Activated B cell treated with CpG ODN at 0.5 μM for 24 hours (primary cell): ENCODE data around the gene NT5DC3. TPM values are rescaled to one million over a fixed set of nuclear protein-coding genes. Genes with fewer than 3 reads are reported as not detected.

ENCODE experiments used
- ATAC-seq: fragments of 200-7000 bp; cut with Tn5 transposase; one replicate; pipeline ENCODE4 v1.10.0; 2021; ENCODE audit warnings: low read depth, mild to moderate bottlenecking, moderate library complexity
- CTCF ChIA-PET: fragments of 350-600 bp; sonication (Branson Sonifier 250); formaldehyde crosslinking; loops from one replicate; lab custom pipeline; 2021; ENCODE audit warnings: antibody characterized with exemption; lab: Charles Lee
- POLR2A ChIA-PET: fragments of 350-600 bp; sonication (Branson Sonifier 250); formaldehyde crosslinking; loops from one replicate; lab custom pipeline; 2021; ENCODE audit warnings: antibody characterized with exemption; lab: Charles Lee
- DNase-seq: peaks from one replicate; pipeline ENCODE4 v3.0.0; 2022
- H3K27ac Mint-ChIP-seq: one replicate; pipeline ENCODE4 v1.8.0; 2020; ENCODE audit warnings: mixed read lengths
- H3K27me3 Mint-ChIP-seq: one replicate; pipeline ENCODE4 v1.8.0; 2021; ENCODE audit warnings: mixed read lengths
- H3K36me3 Mint-ChIP-seq: one replicate; pipeline ENCODE4 v1.8.0; 2021; ENCODE audit warnings: low read depth, mixed read lengths
- H3K4me1 Mint-ChIP-seq: one replicate; pipeline ENCODE4 v1.8.0; 2021; ENCODE audit warnings: mixed read lengths
- H3K4me3 Mint-ChIP-seq: one replicate; pipeline ENCODE4 v1.8.0; 2020; ENCODE audit warnings: mild to moderate bottlenecking, mixed read lengths
- H3K9me3 Mint-ChIP-seq: one replicate; pipeline ENCODE4 v1.8.0; 2020; ENCODE audit warnings: mixed read lengths
- intact Hi-C: fragments of 100-400 bp; cut with micrococcal nuclease; formaldehyde crosslinking; loops from one replicate; pipeline ENCODE4 v1.15.1; 2024
- total RNA-seq: library from RNA; stranded (reverse); gene quantifications from 2 replicates; pipeline ENCODE4 v1.2.3, GENCODE V29; 2022
- TF ChIP-seq, protein P1 (sequence below): fragments of 200-600 bp; IDR thresholded peaks from one replicate; pipeline ENCODE4 v1.8.0; 2022; ENCODE audit warnings: antibody characterized with exemption, mild to moderate bottlenecking

The NT5DC3 gene
- total RNA-seq, 1 donor from 2014 or later, result 11.6 TPM

- ChIA-PET POLR2A (no interaction called here), CTCF (no interaction called here)
- intact Hi-C loops, result no loop called here
- DNase-seq (no peak), ATAC-seq (no peak)
- Mint-ChIP-seq H3K9me3 (peaks cover 3% of the 10 kb centered on the region), H3K36me3 (peaks cover 56% of the 10 kb centered on the region), H3K27ac (no peak overlapping the region), H3K4me1 (peaks cover 4% of the 10 kb centered on the region), H3K27me3 (no peaks in the 10 kb centered on the region), H3K4me3 (no peak overlapping the region)
- TF ChIP-seq, protein P1, sequence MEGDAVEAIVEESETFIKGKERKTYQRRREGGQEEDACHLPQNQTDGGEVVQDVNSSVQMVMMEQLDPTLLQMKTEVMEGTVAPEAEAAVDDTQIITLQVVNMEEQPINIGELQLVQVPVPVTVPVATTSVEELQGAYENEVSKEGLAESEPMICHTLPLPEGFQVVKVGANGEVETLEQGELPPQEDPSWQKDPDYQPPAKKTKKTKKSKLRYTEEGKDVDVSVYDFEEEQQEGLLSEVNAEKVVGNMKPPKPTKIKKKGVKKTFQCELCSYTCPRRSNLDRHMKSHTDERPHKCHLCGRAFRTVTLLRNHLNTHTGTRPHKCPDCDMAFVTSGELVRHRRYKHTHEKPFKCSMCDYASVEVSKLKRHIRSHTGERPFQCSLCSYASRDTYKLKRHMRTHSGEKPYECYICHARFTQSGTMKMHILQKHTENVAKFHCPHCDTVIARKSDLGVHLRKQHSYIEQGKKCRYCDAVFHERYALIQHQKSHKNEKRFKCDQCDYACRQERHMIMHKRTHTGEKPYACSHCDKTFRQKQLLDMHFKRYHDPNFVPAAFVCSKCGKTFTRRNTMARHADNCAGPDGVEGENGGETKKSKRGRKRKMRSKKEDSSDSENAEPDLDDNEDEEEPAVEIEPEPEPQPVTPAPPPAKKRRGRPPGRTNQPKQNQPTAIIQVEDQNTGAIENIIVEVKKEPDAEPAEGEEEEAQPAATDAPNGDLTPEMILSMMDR, result no peak
These were observed 37.2 kb downstream of the NT5DC3 start for GRCh38 chr12:103803847-103804246.

GRCh38 chr12:103802586-103802886 is 38.5 kb downstream of the NT5DC3 start:
- ChIA-PET POLR2A (no interaction called here), CTCF (no interaction called here)
- H3K27me3 Mint-ChIP-seq, result no peaks in the 10 kb centered on the region
- H3K27ac Mint-ChIP-seq, result no peak overlapping the region
- no peak for ATAC-seq
- H3K4me1 Mint-ChIP-seq, result peaks cover 4% of the 10 kb centered on the region
- DNase-seq, result no peak
- intact Hi-C loops, result no loop called here
- peaks cover 58% of the 10 kb centered on the region for H3K36me3 Mint-ChIP-seq
- H3K4me3 Mint-ChIP-seq, result no peak overlapping the region
- TF ChIP-seq, protein P1, result no peak
- H3K9me3 Mint-ChIP-seq, result peaks cover 3% of the 10 kb centered on the region

DNA sequence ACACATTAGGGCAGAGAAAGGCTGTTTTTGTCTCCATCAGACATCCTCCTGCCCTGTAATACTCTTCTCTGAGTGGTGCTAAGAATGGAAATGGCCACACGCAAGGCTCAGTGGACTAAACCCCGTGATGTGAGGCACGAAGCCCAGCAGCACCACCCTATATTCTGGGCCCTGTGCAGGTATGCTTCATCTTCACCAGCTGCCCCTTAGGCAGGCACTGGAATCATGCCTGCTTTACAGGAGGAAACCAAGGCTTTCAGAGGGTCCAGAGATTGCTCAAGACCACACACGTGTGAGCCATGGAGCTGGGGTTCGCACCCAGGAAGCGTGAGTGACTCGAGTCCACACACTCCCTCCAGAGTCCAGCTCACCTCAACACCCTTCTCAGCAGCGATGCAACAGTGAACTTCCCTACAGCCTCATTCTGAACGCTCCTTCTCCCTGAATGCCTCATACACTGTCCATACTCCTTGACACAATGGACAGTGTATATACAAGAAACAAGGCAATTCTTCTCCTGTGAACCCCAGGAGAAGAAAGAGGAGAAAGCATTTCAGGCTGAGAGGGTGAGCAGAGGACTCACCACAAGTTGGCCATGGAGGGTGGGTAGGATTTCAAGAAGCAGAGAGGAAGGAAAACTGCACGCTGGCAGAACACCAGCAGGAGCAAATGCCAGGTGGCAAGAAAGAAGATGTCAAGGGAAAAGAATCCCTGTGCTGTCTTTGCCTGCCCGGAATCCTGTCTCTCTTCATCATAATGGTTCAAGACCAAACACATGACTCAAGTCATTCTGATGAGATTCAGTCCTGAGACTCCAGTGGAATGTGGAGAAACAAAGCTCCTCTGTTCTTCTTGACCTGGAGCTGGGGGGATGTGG is 39.1 kb downstream of the NT5DC3 start:
- Mint-ChIP-seq H3K4me3 (no peak overlapping the region), H3K36me3 (peaks cover 57% of the 10 kb centered on the region), H3K9me3 (peaks cover 3% of the 10 kb centered on the region), H3K4me1 (peaks cover 4% of the 10 kb centered on the region), H3K27me3 (no peaks in the 10 kb centered on the region), H3K27ac (no peak overlapping the region)
- intact Hi-C loops, result no loop called here
- ATAC-seq, result no peak
- DNase-seq, result no peak
- ChIA-PET POLR2A (no interaction called here), CTCF (no interaction called here)
- TF ChIP-seq, protein P1, result no peak

DNA sequence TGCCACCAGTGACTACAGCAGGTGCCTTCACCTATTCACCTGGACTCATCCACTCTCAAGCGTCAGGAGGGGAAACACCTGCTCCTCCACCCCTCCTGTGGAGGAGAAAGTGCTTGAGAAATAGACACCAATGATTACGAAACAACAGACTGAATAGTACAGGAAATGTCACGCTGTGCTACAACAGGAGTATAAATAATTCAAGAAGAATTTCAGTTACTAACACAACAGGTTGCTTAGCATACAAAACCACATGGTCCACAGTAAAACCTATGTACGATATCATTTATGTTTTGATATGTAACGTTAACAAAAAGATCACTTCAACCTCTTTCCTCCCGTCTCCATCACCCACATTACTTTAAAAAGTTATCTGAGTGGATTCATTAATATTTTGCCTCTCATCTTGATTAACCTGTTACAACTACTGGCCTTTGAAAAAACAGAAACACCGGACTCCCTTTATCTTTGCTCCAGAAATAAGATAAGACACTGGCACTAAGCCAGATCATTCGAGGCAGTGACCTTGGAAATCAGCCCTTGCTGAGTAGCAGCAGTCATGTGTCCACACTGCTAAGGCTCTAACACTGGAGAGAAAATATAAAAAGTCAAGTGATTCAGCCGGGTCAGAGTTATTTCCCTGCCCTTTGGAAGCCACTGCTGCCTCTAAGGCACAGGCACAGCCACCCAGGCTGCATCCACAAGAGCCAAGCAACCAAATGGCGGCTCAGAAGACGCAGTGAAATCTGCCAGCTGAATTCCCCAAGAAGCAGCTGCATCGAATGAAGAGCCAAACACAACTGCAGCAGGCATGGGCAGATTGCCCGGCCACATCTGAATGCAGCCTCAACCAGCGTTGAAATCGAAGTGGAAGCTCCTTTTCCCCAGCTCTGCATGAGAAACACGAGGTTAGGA is 40.9 kb downstream of the NT5DC3 start:
- peaks cover 57% of the 10 kb centered on the region for H3K36me3 Mint-ChIP-seq
- intact Hi-C loops, result no loop called here
- ChIA-PET CTCF (no interaction called here), POLR2A (no interaction called here)
- DNase-seq, result no peak
- no peak for ATAC-seq
- TF ChIP-seq, protein P1, result no peak
- no peaks in the 10 kb centered on the region for H3K27me3 Mint-ChIP-seq
- no peak overlapping the region for H3K4me3 Mint-ChIP-seq
- H3K9me3 Mint-ChIP-seq, result peaks cover 3% of the 10 kb centered on the region
- no peak overlapping the region for H3K27ac Mint-ChIP-seq
- H3K4me1 Mint-ChIP-seq, result peaks cover 4% of the 10 kb centered on the region

- ATAC-seq, result no peak
- ChIA-PET CTCF (no interaction called here), POLR2A (no interaction called here)
- H3K36me3 Mint-ChIP-seq, result peaks cover 58% of the 10 kb centered on the region
- H3K9me3 Mint-ChIP-seq, result peaks cover 3% of the 10 kb centered on the region
- DNase-seq, result no peak
- intact Hi-C loops, result no loop called here
- no peak overlapping the region for H3K4me3 Mint-ChIP-seq
- H3K4me1 Mint-ChIP-seq, result peaks cover 4% of the 10 kb centered on the region
- TF ChIP-seq, protein P1, result no peak
- H3K27me3 Mint-ChIP-seq, result no peaks in the 10 kb centered on the region
- no peak overlapping the region for H3K27ac Mint-ChIP-seq
These were observed 41.6 kb downstream of the NT5DC3 start for GRCh38 chr12:103799504-103799856.
